RPMI7951 (cell line): ENCODE measurements around the gene EPB41L3. TPM values are rescaled to one million over a fixed set of nuclear protein-coding genes. Genes with fewer than 3 reads are reported as not detected.
"Not testable (repeated sequence)": the region's sequence is repeated elsewhere in the genome, so short reads cannot be mapped to it uniquely, and the experiment has no call there.

ENCODE experiments used
- DNase-seq: peaks from one replicate; pipeline ENCODE4 v3.0.0-alpha.2; 2012; ENCODE audit warnings: low read depth
- total RNA-seq: library from RNA; depleted of rRNA; stranded (reverse); fragments of >200 nt; shearing (Covaris generic); gene quantifications from 2 replicates; pipeline ENCODE4 v1.2.3, GENCODE V29; 2014

EPB41L3 gene
- total RNA-seq, 1 experiment from 2014 or later: 5.8 TPM

DNA sequence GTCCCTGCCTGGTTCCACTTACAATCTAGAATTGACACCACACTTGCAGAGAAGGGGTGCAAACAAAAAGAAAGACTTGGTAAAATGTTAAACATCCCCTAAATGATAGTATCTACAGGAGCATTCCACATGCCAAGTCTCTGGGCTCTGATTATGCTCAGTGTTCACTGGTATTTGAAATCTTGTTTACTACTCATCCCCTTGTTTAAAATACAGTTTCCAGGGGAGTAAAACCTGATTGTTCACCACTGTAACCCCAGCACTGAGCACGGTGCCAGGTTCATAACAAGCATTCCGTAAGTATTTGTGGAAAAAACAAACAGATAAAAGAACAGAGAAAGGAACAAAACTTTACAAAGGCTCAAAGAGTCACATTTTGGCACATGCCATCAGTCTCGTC, 11.7 kb downstream of the EPB41L3 start:
- no peak for DNase-seq

GRCh38 chr18:5530629-5531178, 13.1 kb downstream of the EPB41L3 start:
- DNase-seq: no peak

GRCh38 chr18:5529471-5529870, 14.3 kb downstream of the EPB41L3 start:
- no peak for DNase-seq

GRCh38 chr18:5527603-5528002, 16.2 kb downstream of the EPB41L3 start:
- DNase-seq: peak; percentile 58

DNA sequence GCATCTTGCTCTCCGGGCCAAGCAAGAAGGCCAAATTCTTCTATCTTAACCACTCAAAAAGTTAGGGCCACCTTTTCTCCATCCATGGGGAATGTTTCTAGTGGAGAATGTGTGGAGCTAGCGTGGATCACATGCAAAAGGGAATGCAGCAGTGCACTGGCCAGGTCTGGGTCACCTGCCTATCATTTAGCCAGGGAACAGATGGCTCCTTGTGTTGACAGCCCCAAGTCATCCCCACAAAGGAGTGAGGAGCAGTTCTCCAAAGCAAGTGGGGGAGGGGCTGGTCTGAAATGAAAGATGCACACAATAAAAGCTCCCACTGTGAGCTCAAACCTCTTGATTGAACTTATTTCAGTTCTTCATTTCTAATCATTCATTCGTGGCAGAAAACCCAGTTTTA, 19.1 kb downstream of the EPB41L3 start:
- DNase-seq: no peak

DNA sequence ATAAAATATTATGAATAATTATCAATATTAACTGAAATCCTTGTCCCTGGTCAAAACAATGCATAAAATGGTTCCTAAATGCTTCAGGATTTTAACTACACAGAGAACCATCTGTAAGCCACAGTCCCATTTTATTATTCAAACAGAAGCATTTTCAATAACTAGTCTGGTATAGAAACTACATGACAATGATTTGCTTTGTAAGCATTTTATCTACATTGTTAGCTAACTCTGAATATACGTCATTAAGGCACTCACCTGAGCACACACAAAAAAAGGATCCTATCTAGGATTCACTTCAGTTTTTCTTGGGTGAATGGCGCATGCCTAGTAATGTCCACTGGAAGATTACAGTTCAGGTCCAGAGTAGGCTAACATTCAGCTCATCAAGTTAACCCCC, 22.8 kb downstream of the EPB41L3 start:
- DNase-seq: no peak

GRCh38 chr18:5520464-5520863, 23.3 kb downstream of the EPB41L3 start:
- DNase-seq: no peak

GRCh38 chr18:5519448-5520298, 24.1 kb downstream of the EPB41L3 start:
- no peak for DNase-seq

DNA sequence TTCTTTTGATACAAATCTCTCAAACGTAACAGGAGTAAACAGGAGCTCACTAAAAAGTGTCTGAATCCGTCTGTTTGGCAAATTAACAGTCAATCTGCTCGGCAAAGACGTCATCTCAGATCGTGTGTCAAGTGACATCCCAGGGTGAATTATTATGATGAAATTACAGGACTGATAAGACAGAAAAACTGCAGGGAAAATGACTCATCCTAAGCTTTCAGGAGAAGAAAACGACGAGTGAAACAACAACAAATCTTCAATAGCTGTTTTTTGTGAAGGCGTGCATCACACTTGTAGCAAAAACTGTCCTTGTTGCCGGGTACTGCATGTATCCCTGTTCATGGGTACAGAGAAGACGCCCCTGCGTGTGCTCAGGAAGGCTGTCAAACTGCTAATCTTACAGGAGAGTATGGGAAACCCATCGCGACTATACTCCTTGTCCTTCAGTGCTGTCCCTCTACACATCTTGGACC, 24.9 kb downstream of the EPB41L3 start:
- peak; percentile 21 for DNase-seq

- no peak for DNase-seq
Measured at GRCh38 chr18:5518179-5518770, 25.5 kb downstream of the EPB41L3 start.

GRCh38 chr18:5516841-5517240, 27.0 kb downstream of the EPB41L3 start:
- DNase-seq: no peak

- DNase-seq: no peak
Measured at GRCh38 chr18:5515011-5515784, 28.6 kb downstream of the EPB41L3 start.

GRCh38 chr18:5513947-5514346, 29.9 kb downstream of the EPB41L3 start:
- DNase-seq: no peak

GRCh38 chr18:5512176-5512575, 31.6 kb downstream of the EPB41L3 start:
- DNase-seq: no peak

GRCh38 chr18:5511541-5511940, 32.3 kb downstream of the EPB41L3 start:
- DNase-seq: not testable (repeated sequence)

DNA sequence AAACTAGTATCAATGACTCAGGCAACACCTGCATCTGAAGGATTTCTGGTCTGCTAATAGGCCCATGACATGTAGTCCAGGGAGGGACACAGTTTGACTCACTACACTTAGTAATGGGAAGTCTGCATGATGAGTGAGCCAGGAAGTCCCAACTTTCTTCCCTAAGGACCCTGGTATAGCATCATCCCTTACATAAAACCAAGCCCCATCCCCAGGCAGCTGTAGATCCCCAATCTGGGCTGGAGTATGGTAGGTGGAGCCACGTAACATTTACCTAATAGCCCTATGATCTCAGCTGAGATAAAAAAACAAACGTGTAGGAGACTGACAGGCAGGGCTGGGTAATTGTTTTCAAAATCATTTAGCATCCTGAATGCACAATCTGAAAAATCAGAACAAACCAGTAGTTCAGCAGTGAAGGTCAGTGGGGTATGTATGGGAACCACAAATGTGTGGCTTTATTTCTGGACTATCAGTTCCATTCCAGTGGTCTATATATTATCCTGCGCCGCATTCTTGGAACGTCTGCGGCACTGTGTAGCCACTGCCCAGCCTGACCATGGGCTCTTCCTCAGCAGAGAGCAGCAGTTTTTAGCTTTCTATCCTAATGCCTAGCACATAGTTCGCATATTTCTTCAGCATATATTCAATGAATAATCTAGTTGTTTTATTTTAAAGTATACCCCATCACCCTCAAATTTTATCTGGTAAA, 33.5 kb downstream of the EPB41L3 start:
- peak; percentile 15 for DNase-seq

DNA sequence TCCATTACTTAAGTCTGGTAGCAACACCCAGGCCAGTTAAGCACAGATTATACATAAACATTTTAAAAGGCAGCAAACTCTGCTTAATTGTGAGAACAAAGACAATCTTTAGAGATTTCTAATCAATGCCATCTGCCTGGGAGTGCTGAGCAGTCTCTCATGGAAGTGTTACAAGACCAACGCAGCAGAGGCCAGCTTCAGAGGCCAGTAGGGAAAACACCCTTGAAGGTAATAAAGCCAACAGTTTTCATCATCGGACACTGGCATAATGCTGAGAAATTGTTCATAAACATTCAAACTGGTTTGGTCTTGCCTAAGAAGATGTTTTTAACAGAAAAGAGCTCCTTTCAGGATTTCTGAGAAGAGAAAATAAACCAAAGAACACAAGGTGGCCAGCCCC, 35.0 kb downstream of the EPB41L3 start:
- no peak for DNase-seq

GRCh38 chr18:5507756-5508155, 36.0 kb downstream of the EPB41L3 start:
- DNase-seq: no peak

DNA sequence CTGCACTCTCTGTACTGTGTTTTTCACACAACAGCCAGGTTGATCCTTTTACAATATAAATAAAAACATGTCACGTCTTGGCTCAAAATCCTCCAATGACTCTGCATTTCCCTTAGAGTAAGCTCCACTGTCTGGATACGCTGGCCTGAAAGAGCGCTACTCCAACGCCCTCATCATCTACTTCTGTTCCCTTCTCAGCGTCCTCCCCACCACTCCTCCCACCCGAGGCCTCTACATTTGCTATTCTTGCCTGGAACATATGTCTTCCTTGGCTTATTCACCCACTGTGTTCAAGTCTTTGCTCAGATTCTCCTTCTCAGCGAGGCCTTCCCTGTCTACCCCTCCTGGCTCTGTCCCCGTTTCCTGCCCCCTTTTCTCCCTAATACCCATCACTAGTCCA, 37.6 kb downstream of the EPB41L3 start:
- no peak for DNase-seq

GRCh38 chr18:5503740-5504139, 40.1 kb downstream of the EPB41L3 start:
- DNase-seq: no peak

GRCh38 chr18:5500158-5500939, 43.4 kb downstream of the EPB41L3 start:
- no peak for DNase-seq
